Fibroblast of skin of left quadriceps (primary cell): ENCODE data around the gene PALM.

Source experiments
- DNase-seq, 2 experiments: peaks; one replicate each; pipeline ENCODE4 v3.0.0-alpha.2; 2013; ENCODE audit warnings: low read depth in 2 of 2

PALM gene

DNA sequence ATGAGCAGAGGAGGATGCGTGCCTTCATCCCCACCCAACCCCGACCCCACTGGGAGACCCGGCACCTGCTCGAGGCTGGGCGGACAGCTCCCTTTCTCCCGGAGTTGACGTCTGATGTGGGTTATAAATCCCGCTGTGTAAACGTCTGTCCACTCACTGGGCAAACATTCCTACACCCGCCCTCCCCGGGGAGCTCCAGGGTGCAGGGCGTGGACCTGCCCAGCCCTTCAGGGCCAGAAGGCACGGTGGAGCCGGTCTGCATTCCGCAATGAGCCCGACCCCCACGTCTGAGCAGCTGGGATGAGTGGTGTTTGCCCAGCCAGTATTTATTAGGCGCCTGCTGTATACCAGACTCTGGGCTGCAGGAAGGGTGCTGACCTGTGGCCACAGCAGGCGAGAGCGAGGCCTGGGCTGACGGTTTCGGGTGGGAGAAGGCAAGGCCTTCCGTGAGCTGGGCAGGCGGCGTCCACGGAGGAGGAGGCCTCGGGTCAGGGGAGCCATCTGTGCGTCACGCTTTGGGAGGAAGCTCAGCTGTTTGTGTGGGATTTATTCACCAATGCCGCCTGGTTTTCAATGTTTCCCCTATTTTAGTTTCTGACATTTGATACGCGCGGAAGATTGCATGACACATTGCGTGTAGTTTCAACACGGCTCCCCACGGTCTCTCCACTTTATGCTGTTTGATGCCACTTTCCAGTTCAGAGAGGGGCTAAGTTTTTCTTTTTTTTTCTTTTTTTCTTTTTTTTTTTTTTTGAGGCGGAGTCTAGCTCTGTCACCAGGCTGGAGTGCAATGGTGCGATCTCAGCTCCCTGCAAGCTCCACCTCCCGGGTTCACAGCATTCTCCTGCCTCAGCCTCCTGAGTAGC lies 44.1 kb downstream of the PALM start:
- peak; percentile 55 to 56 for DNase-seq

GRCh38 chr19:754530-754929 lies 45.8 kb downstream of the PALM start:
- no peak for DNase-seq

- no peak for DNase-seq
Measured at GRCh38 chr19:755063-755462, 46.3 kb downstream of the PALM start.

GRCh38 chr19:756236-756635 lies 47.5 kb downstream of the PALM start:
- DNase-seq, result no peak

DNA sequence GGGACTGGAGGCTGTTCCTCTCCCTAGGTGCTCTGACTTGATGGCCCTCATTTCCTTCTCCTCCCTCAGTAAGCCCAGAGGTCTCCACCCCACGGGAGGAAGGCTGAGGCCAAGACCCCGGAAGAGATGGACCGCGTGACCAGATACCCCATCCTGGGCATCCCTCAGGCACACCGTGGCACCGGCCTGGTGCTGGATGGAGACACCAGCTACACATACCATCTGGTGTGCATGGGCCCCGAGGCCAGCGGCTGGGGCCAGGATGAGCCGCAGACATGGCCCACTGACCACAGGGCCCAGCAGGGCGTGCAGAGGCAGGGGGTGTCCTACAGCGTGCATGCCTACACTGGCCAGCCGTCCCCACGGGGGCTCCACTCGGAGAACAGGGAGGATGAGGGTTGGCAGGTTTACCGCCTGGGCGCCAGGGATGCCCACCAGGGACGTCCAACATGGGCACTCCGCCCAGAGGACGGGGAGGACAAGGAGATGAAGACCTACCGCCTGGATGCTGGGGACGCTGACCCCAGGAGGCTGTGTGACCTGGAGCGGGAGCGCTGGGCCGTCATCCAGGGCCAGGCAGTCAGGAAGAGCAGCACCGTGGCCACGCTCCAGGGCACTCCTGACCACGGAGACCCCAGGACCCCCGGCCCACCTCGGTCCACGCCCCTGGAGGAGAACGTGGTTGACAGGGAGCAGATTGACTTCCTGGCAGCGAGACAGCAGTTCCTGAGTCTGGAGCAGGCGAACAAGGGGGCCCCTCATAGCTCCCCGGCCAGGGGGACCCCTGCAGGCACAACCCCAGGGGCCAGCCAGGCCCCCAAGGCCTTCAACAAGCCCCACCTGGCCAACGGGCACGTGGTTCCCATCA lies 48.3 kb downstream of the PALM start:
- DNase-seq, result no peak

DNA sequence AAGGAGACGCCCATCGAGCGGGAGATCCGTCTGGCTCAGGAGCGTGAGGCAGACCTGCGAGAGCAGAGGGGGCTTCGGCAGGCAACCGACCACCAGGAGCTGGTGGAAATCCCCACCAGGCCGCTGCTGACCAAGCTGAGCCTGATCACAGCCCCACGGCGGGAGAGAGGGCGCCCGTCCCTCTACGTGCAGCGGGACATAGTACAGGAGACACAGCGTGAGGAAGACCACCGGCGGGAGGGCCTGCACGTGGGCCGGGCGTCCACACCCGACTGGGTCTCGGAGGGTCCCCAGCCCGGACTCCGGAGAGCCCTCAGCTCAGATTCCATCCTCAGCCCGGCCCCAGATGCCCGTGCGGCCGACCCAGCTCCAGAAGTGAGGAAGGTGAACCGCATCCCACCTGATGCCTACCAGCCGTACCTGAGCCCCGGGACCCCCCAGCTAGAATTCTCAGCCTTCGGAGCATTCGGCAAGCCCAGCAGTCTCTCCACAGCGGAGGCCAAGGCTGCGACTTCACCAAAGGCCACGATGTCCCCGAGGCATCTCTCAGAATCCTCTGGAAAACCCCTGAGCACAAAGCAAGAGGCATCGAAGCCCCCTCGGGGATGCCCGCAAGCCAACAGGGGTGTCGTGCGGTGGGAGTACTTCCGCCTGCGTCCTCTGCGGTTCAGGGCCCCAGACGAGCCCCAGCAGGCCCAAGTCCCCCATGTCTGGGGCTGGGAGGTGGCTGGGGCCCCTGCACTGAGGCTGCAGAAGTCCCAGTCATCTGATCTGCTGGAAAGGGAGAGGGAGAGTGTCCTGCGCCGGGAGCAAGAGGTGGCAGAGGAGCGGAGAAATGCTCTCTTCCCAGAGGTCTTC lies 49.3 kb downstream of the PALM start:
- DNase-seq, result no peak

GRCh38 chr19:763181-763580 lies 54.4 kb downstream of the PALM start:
- DNase-seq, result no peak

- no peak for DNase-seq
Measured at GRCh38 chr19:763869-764268, 55.1 kb downstream of the PALM start.

DNA sequence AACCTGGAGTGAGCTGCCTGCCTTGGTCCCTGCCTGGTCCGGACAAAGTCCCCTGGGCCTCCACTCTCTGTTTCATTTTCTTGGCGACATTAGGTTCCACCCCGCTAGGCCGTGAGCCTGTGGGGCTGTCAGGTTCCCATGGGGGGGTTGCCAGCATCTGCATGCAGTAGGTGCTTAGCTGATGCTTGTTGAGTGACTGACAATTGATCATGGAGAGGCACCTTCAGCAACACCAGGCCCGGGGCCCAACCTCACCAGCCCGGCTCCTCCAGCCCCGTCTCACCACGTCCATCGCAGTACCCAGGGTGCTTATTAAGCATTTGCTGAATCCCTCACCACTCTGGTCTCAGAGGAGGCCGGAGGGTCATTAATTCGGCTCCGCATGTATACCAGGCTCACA lies 55.6 kb downstream of the PALM start:
- no peak for DNase-seq

DNA sequence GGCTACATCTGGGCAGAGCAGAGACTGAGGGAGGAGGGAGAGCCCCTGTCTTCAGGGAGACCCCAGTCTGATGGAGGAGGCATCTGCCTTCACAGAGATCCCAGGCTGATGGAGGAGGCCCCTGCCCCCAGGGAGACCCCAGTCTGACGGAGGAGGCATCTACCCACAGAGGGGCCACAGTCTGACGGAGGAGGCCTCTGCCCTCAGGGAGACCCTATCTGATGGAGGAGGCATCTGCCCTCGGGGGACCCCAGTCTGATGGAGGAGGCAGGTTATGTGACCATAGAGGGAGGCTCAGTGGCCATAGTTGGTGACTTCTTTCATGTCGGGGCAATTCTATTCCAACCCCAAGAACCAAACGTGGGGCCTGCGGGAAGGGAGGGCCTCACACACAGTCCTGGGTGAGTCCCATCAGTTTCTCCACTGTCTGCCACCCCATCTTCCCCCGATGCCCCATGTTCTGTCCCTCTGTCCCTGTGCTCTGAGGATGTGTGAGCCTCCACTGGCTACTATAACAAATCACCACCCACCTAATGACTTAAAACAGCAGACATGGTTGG lies 56.5 kb downstream of the PALM start:
- no peak for DNase-seq

DNA sequence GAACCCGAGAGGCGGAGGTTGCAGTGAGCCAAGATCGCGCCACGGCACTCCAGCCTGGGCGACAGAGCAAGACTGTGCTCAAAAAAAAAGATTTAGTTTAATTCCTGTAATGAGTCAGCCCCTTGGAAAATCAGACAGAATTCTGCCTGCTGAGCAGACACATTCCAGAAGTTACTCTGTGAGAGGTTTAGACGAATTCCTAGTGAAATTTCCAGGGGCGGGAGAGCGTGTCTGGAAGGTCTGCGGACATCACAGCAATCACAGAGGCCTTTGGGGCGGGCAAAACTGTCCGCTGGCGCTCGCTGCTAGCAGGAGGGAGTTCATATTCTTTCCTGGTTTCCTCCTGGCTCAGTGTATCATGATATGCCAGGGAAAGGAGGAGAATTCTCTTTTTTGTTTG lies 59.7 kb downstream of the PALM start:
- DNase-seq, result peak; percentile 66 to 67

- no peak for DNase-seq
Measured at GRCh38 chr19:769616-770015, 60.9 kb downstream of the PALM start.

DNA sequence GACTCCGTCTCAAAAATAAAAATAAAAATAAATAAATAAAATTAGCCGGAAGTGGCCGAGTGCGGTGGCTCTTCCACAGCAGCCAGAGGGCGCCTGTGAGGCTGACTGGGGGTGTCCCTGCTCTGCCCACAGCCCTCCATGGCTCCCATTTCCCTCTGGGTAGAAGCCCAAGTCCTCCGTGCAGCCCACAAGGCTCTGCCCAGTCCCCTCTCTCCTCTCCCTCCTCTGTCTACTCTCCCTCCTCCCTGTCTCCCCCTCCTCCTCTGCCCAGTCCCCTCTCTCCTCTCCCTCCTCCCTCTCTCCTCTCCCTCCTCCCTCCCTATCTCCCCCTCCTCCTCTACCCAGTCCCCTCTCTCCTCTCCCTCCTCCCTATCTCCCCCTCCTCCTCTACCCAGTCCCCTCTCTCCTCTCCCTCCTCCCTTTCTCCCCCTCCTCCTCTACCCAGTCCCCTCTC lies 62.6 kb downstream of the PALM start:
- no peak for DNase-seq

DNA sequence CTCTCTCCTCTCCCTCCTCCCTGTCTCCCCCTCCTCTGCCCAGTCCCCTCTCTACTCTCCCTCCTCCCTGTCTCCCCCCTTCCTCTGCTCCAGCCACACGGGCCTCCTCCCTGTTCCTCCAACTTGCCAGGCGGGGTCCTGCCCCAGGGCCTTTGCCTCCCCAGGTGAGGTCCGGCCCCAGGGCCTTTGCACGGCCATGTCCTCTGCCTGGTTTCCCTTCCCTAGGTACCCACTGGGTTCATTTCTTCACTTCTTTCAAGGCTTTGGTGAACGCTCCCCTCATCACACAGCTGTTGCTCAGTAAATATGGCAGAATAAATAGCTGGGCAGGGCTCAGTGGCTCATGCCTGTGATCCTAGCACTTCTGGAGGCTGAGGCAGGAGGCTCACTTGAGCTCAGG lies 63.3 kb downstream of the PALM start:
- DNase-seq, result no peak

- no peak for DNase-seq
Measured at GRCh38 chr19:772730-773436, 64.1 kb downstream of the PALM start.

GRCh38 chr19:776549-776948 lies 67.8 kb downstream of the PALM start:
- no peak for DNase-seq

GRCh38 chr19:778910-779653 lies 70.3 kb downstream of the PALM start:
- DNase-seq, result peak; percentile 86 to 87

DNA sequence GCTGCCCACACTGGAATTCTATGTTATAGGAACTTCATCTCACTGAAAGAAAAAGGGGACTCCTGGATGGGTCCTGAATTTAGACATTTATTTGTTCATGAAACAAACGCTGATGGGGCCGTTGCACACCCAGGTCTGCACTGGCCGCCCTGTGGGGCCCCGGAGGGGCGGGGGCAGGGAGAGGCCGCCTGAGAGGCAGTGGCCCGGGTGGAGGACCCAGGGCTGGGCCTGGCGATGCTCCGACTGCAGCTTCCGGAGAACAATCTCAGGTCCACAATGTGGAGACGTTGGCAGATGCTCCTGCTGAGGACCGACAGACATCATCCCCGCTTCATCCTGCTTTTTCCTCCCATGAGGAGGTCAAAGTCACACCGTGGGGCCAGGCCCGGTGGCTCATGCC lies 72.2 kb downstream of the PALM start:
- no peak for DNase-seq

- no peak for DNase-seq
Measured at GRCh38 chr19:781800-782184, 73.1 kb downstream of the PALM start.

DNA sequence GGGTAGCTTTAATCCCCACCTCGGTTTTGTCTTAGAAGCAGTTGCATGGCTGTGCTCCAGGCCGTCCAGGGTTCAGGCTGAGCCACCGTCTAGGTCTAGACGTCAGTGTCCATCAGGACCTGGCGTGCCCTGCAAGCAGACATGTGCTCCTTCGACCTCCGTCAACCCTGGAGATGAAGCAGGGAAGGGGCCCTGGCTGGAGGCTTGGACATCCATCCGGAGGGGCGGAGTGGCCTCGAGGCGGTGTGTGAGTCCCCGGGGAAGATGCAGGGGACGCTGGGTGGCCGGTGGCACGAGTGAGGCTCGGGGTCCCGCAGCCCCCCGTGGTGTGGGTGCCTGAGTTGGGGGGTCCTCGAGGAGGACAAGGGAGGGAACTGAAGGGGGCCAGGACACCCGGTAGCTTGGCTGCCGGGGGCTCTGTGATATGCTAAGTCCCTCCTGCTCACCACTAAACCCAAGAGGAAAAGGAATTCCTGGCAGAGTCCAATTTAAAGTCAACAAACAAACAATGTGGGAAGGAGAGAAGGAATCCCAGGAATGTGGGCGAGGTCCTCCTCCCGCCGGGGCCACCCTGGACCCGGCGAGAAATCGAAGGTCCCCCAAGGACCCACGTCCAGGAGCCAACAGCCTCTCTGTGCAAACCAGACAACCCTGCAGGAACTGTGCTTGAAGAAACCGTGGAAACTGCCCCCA lies 73.6 kb downstream of the PALM start:
- peak in 1 of 2 experiments; percentile 38 for DNase-seq
